Stimulated activated CD4-positive, alpha-beta T cell treated with anti-CD3 and anti-CD28 coated beads, Interleukin-1b, Interleukin-23, amount 100 ng/mL, for 4 hours (primary cell): ENCODE data around the gene CCN2.
"Not testable (repeated sequence)": the region's sequence is repeated elsewhere in the genome, so short reads cannot be mapped to it uniquely, and the experiment has no call there.

Experiments
- DNase-seq, 2 donors: peaks; one replicate each; pipeline ENCODE4 v3.0.0-alpha.2; 2020; ENCODE audit warnings: low read depth in 2 of 2

The CCN2 gene

DNA sequence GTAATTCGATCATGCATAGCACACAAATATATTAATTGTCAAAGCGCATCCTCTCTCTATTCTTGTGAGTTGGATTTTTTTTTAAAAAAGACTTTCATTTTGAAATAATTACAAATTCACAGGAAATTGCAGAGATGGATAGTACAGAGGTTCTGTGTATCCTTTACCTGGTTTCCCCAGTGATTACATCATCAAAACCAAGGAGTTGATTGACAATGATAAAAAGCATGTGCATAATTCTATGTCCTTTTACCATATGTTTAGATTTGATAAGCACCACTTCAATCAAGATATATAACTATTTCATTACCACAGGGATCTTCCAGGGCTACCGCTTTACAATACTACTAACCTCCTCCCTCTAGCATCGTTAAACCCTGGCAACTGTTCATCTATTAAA lies 40.2 kb downstream of the CCN2 start:
- no peak for DNase-seq

DNA sequence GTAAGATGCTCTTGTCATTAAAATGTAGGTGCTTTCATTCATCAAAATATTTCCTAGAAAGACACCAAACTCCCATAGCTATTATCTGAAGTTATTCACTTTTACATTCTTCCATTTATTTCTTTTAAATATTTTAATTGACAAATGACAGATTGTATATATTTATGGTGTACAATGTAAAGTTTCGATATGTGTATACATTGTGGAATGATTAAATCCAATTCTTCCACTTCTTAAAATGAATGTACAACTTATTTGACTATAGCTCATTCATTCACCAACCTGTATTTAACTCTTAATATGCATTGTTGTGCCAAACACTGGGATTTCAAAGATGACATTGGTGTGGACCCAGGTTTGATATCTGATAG lies 41.0 kb downstream of the CCN2 start:
- DNase-seq: no peak

DNA sequence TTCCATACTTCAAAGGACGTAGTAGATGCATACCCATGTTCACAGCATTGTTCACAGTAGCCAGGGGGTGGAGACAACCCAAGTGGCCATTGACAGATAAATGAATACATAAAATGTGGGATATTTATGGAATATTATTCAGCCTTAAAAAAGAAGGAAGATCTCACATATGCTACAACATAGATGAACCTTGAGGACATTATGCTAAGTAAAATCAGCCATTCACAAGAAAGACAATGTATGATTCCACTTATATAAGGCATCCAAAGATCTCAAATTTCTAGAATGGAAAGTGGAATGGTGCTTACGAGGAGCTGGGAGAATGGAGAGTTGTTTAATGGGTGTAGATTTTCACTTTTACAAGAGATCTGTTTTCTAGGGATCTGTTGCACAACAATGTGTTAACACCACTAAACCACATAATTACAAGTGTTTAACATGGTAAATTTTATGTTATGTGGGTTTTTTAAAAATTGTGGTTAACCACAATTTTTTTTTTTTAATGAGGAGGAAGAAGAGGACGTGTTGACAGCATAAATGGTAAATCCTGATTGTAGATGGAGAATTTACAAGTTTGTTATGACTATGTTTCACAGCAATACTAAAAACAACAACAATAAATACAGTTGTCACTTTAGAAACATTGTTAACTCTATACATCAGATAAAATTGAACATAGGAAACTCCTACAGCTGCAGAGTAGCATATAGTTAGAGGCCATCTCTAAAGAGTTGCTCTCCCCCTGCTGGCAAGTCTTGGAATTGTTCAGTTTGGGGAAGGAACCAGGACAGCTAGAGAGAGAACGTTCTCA lies 41.6 kb downstream of the CCN2 start:
- DNase-seq: peak; percentile 45 to 70

DNA sequence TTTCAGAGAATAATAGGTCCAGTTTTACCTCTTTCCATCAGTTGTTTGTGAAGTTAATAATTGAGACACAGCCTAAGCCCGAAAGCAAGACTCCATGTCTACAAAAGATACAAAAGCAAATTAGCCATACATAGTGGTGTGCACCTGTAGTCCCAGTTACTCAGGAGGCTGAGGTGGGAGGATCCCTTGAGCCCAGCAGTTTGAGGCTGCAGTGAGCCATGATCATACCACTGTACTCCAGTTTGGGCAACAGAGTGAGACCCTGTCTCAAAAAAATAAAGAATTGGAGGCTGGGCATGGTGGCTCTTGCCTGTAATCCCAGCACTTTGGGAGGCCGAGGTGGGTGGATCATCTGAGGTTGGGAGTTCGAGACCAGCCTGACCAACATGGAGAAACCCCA lies 42.4 kb downstream of the CCN2 start:
- DNase-seq: not testable (repeated sequence)

DNA sequence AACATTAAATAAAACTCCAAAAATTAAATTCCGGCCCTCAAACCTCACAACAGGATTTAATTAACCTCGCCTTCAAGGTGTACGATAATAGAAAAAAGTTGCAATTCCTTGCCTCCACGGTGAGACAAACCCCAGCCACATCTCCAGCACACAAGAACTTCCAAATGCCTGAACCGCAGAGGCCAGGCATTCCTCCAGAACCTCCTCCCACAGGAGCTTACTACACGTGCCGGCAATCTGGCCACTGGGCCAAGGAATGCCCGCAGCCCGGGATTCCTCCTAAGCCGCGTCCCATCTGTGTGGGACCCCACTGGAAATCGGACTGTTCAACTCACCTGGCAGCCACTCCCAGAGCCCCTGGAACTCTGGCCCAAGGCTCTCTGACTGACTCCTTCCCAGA lies 47.4 kb downstream of the CCN2 start:
- DNase-seq: not testable (repeated sequence)

DNA sequence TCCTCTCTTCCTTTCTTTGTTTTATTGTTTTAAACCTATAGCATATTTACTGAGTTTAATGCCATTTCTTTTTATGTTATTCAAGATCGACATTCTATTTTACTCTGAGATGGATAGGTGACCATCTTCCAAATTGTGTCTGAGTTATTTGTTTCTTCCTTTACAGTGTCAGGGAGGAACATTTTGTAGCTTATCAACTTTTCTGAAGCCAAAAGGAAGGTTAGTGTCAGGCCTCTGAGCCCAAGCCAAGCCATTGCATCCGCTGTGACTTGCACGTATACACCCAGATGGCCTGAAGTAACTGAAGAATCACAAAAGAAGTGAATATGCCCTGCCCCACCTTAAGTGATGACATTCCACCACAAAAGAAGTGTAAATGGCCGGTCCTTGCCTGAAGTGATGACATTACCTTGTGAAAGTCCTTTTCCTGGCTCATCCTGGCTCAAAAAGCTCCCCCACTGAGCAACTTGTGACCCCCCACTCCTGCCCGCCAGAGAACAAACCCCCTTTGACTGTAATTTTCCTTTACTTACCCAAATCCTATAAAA lies 49.8 kb downstream of the CCN2 start:
- DNase-seq: not testable (repeated sequence)

DNA sequence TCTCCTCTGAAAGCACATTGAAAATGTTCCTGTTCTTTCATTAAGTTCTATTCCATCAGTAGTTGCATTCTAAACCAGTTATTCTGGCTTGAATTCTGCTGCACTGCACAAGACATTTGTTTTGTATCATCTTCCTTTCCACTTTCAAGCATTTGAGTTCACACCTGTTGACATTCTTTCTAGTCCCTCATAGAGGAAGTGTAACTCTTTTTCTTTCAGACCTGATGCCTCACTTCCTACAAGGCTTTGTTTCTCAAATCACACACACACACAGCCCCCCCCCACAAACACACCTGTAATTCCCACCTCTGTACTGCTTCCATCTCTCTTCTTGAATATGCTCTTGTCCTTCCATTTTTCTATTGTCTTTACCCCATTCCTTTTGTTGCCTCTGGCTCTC lies 50.9 kb downstream of the CCN2 start:
- no peak for DNase-seq

DNA sequence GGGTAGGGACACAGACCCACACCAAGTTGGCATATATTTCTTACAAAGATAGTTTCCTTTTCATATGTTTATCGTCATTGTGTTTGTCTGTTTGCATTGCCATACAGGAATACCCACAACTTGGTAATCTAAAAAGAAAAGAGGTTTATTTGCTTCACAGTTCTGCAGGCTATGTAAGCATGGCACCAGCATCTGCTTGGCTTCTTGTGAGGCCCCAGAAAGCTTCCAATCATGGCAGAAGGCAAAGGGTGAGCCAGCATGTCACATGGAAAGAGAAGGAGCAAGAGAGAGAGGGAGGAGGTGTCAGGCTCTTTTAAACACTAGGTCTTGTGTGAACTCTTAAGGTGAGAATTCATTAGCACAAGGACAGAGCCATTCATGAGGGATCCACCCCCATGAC lies 52.5 kb downstream of the CCN2 start:
- no peak for DNase-seq
